HUES64 (cell line): ENCODE results near the gene SKAP2.

Experiments
- H3K27ac ChIP-seq: 2 replicates; pipeline ENCODE4 v1.7.0; 2013; ENCODE audit warnings: low read depth, low read length, inconsistent platforms
- H3K27me3 ChIP-seq: 2 replicates; pipeline ENCODE4 v1.6.1; 2013; ENCODE audit warnings: mild to moderate bottlenecking, low read length; ENCODE audit not compliant: insufficient read depth
- H3K36me3 ChIP-seq: 2 replicates; pipeline ENCODE4 v1.6.1; 2013; ENCODE audit warnings: mild to moderate bottlenecking, low read length; ENCODE audit not compliant: insufficient read depth
- H3K4me1 ChIP-seq: 2 replicates; pipeline ENCODE4 v1.6.1; 2013; ENCODE audit warnings: mild to moderate bottlenecking, low read length, moderate library complexity; ENCODE audit not compliant: insufficient read depth
- H3K4me3 ChIP-seq: 2 replicates; pipeline ENCODE4 v1.5.1; 2013; ENCODE audit warnings: mild to moderate bottlenecking, low read length, moderate library complexity
- H3K9ac ChIP-seq: 2 replicates; pipeline ENCODE4 v1.6.1; 2013; ENCODE audit warnings: mild to moderate bottlenecking, low read depth, low read length
- H3K9me3 ChIP-seq: 2 replicates; pipeline ENCODE4 v1.6.1; 2013; ENCODE audit warnings: low read depth, low read length; ENCODE audit not compliant: insufficient read depth
- WGBS: fragments of 150-250, 120-280 bp; methylation state at CpG from one replicate; pipeline ENCODE4 v1.1.7; 2013; ENCODE audit warnings: missing lambda C conversion rate; 5-methylcytosine and 5-hydroxymethylcytosine counted together

SKAP2 gene

GRCh38 chr7:26743205-26743604 lies 121.2 kb downstream of the SKAP2 start:
- Histone ChIP-seq H3K4me1 (no peaks in the 10 kb centered on the region), H3K4me3 (no peak overlapping the region), H3K9me3 (no peaks in the 10 kb centered on the region), H3K27me3 (no peaks in the 10 kb centered on the region), H3K27ac (no peak overlapping the region), H3K36me3 (no peaks in the 10 kb centered on the region), H3K9ac (no peak overlapping the region)
- WGBS = no CpG with 5 or more reads among the region's 2 CpGs

GRCh38 chr7:26735976-26736600 lies 128.3 kb downstream of the SKAP2 start:
- WGBS = 18% methylated on average over 2 of the region's 2 CpGs
- no peaks in the 10 kb centered on the region for H3K27me3 ChIP-seq
- H3K4me1 ChIP-seq = peaks cover 16% of the 10 kb centered on the region
- no peaks in the 10 kb centered on the region for H3K36me3 ChIP-seq
- no peak overlapping the region for H3K9ac ChIP-seq
- peak overlapping the region; percentile 70 for H3K27ac ChIP-seq
- no peak overlapping the region; the same call in 1 of the 2 replicates for H3K4me3 ChIP-seq
- H3K9me3 ChIP-seq = no peaks in the 10 kb centered on the region

- Histone ChIP-seq H3K4me3 (no peak overlapping the region), H3K9ac (no peak overlapping the region), H3K4me1 (no peaks in the 10 kb centered on the region), H3K27ac (no peak overlapping the region), H3K9me3 (no peaks in the 10 kb centered on the region), H3K36me3 (no peaks in the 10 kb centered on the region), H3K27me3 (no peaks in the 10 kb centered on the region)
- WGBS = no CpG with 5 or more reads among the region's 2 CpGs
These were observed 135.1 kb downstream of the SKAP2 start for GRCh38 chr7:26729150-26729775.

GRCh38 chr7:26726051-26726450 lies 138.3 kb downstream of the SKAP2 start:
- Histone ChIP-seq H3K9ac (no peak overlapping the region), H3K27me3 (no peaks in the 10 kb centered on the region), H3K9me3 (no peaks in the 10 kb centered on the region), H3K4me3 (no peak overlapping the region), H3K4me1 (no peaks in the 10 kb centered on the region), H3K36me3 (no peaks in the 10 kb centered on the region), H3K27ac (no peak overlapping the region)
- 82% methylated on average over 1 of the region's 1 CpG for WGBS

GRCh38 chr7:26724795-26725194 lies 139.6 kb downstream of the SKAP2 start:
- H3K4me3 ChIP-seq = no peak overlapping the region
- H3K9ac ChIP-seq = no peak overlapping the region
- 64% methylated on average over 2 of the region's 2 CpGs for WGBS
- no peaks in the 10 kb centered on the region for H3K4me1 ChIP-seq
- H3K27me3 ChIP-seq = no peaks in the 10 kb centered on the region
- no peak overlapping the region for H3K27ac ChIP-seq
- no peaks in the 10 kb centered on the region for H3K9me3 ChIP-seq
- H3K36me3 ChIP-seq = no peaks in the 10 kb centered on the region

- H3K36me3 ChIP-seq = no peaks in the 10 kb centered on the region
- H3K4me1 ChIP-seq = no peaks in the 10 kb centered on the region
- no peak overlapping the region for H3K27ac ChIP-seq
- 80% methylated on average over 5 of the region's 5 CpGs for WGBS
- H3K9ac ChIP-seq = no peak overlapping the region
- H3K27me3 ChIP-seq = no peaks in the 10 kb centered on the region
- H3K9me3 ChIP-seq = no peaks in the 10 kb centered on the region
- H3K4me3 ChIP-seq = no peak overlapping the region
These were observed 141.3 kb downstream of the SKAP2 start for GRCh38 chr7:26723129-26723528.

DNA sequence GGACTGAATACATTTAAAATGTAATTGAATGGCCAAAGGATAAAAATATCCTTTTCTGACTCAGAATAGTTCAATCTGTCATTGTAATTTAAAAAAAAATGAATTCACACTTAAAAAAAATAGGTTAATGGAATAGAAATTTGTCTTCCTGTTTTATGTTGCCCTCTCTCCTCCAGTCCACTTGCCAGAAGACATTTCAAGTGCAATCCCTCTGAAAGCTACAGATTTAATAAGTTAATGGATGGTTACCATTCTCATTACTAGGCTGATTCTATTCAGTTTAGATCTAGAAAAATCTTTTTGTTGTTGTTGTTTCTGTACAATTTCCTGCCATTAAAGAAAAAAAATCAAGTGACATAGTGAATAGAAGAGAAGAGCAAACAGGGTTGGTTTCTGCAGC lies 142.9 kb downstream of the SKAP2 start:
- Histone ChIP-seq H3K4me3 (no peak overlapping the region), H3K9ac (no peak overlapping the region), H3K36me3 (no peaks in the 10 kb centered on the region), H3K27me3 (no peaks in the 10 kb centered on the region), H3K9me3 (no peaks in the 10 kb centered on the region), H3K27ac (no peak overlapping the region), H3K4me1 (no peaks in the 10 kb centered on the region)

GRCh38 chr7:26718063-26718462 lies 146.3 kb downstream of the SKAP2 start:
- H3K27me3 ChIP-seq = no peaks in the 10 kb centered on the region
- H3K36me3 ChIP-seq = no peaks in the 10 kb centered on the region
- H3K9me3 ChIP-seq = no peaks in the 10 kb centered on the region
- no peaks in the 10 kb centered on the region for H3K4me1 ChIP-seq
- H3K9ac ChIP-seq = no peak overlapping the region
- WGBS = no CpG with 5 or more reads among the region's 1 CpG
- no peak overlapping the region for H3K4me3 ChIP-seq
- H3K27ac ChIP-seq = no peak overlapping the region

- no peak overlapping the region for H3K4me3 ChIP-seq
- H3K36me3 ChIP-seq = no peaks in the 10 kb centered on the region
- H3K9ac ChIP-seq = no peak overlapping the region
- no peaks in the 10 kb centered on the region for H3K27me3 ChIP-seq
- no peaks in the 10 kb centered on the region for H3K9me3 ChIP-seq
- no peaks in the 10 kb centered on the region for H3K4me1 ChIP-seq
- H3K27ac ChIP-seq = no peak overlapping the region
- WGBS = 95% methylated on average over 2 of the region's 3 CpGs
These were observed 150.0 kb downstream of the SKAP2 start for GRCh38 chr7:26714438-26714837.

GRCh38 chr7:26714006-26714405 lies 150.4 kb downstream of the SKAP2 start:
- 87% methylated on average over 2 of the region's 2 CpGs for WGBS
- Histone ChIP-seq H3K27me3 (no peaks in the 10 kb centered on the region), H3K27ac (no peak overlapping the region), H3K36me3 (no peaks in the 10 kb centered on the region), H3K4me3 (no peak overlapping the region), H3K4me1 (no peaks in the 10 kb centered on the region), H3K9me3 (no peaks in the 10 kb centered on the region), H3K9ac (no peak overlapping the region)

GRCh38 chr7:26709210-26709990 lies 155.0 kb downstream of the SKAP2 start:
- H3K27me3 ChIP-seq = no peaks in the 10 kb centered on the region
- H3K9me3 ChIP-seq = no peaks in the 10 kb centered on the region
- 91% methylated on average over 1 of the region's 1 CpG for WGBS
- no peak overlapping the region for H3K27ac ChIP-seq
- H3K4me3 ChIP-seq = no peak overlapping the region
- no peaks in the 10 kb centered on the region for H3K36me3 ChIP-seq
- H3K9ac ChIP-seq = no peak overlapping the region
- no peaks in the 10 kb centered on the region for H3K4me1 ChIP-seq
